Dedifferentiated amniotic fluid mesenchymal stem cell (primary cell): ENCODE measurements around the gene CNTNAP1.
A peak's percentile ranks its signal among the peaks of the same experiment; 100 is the strongest.

Experiments
- DNase-seq: peaks from one replicate; pipeline ENCODE4 v3.0.0-alpha.2; 2016; ENCODE audit errors: extremely low spot score

Gene CNTNAP1

DNA sequence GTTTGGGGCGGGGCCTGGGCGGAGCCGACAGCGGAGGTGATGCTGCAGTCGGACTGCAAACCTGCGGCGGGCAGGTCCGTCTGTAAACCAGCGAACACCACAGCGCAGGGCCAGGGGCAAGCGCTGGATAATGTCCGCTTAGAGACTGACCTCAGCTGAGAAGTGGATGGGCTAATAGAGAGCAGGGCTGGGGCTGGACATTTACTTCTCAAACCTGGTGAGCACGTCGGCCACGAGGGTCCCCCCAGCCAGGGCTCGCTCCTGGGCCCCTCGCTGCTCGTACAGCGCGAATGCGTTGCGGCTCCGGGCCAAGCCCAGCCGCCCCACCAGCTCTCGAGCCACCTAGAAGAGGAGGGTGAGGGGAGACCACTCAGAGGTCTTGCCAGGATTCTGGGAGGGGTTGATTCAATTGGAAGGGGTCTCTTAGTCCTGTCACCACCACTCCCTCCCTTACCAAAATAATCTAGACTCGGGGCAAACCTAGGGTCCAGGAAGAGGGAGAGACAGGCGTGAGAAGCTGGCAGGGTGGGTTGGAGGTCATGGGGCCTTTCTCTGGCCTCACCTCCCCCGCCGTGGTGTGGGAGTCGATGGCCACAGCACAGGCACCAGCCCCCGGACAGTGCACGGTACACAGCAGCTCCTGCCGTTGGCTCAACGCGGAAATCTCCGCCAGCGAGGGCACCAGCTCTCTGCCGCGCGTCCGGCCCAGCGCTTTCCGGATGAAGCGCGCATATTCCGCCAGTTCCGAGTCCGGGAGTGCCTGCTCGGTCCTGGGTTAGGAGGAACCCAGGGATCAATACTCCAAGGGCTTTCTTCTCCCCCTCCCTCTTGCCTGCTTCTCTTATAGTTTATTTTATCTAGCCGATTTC is 11.3 kb upstream of the CNTNAP1 start:
- no peak for DNase-seq

DNA sequence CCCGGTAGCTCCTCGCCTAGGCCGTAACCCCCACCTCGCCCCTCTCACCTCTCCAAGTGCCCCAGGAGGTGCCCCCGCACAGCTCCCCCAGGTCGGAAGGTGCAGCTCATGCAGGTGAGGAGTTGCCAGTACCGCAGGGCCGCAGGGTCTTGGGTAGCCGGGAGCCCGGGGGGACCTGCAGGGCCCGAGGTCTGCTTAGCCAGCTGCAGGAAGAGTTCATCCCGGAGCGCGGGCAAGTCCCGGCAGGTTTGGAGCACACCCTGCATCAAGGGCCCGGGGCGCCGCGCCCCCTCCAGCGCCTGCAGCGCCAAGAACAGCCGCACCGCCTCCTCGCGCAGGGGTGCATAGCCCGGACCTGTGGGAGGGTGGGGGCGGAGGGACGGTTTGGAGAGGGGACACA is 10.3 kb upstream of the CNTNAP1 start:
- DNase-seq, result no peak

DNA sequence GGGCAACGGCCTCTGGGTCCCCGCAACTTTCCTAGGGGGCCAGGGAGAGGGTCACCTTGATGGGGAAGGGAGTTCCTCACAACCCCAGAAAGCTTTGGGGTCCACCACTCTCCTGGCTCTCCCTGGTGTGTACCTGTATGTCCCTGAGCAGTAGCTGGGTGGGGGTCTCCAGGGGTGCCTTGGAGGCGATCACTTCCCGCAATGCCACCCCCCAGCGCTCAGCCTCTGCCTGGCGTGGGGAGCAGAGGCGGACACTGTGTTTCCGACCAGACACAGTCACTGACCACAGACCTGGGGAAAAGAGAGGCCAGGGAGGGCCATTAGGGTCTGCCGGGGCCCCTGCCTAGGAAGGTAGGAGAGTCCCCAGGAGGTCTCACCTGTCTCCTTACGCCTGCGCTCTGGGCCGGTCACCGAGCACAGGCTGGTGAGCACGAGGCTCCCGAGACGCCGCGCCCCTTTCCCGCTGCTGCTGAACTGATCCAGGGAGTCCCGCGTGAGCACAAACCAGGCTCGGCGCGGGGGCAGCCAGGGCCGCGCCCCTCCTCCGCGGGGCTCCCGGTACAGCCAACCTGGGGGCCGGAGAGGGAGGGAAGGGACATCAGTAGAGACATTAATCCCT is 9.0 kb upstream of the CNTNAP1 start:
- no peak for DNase-seq

DNA sequence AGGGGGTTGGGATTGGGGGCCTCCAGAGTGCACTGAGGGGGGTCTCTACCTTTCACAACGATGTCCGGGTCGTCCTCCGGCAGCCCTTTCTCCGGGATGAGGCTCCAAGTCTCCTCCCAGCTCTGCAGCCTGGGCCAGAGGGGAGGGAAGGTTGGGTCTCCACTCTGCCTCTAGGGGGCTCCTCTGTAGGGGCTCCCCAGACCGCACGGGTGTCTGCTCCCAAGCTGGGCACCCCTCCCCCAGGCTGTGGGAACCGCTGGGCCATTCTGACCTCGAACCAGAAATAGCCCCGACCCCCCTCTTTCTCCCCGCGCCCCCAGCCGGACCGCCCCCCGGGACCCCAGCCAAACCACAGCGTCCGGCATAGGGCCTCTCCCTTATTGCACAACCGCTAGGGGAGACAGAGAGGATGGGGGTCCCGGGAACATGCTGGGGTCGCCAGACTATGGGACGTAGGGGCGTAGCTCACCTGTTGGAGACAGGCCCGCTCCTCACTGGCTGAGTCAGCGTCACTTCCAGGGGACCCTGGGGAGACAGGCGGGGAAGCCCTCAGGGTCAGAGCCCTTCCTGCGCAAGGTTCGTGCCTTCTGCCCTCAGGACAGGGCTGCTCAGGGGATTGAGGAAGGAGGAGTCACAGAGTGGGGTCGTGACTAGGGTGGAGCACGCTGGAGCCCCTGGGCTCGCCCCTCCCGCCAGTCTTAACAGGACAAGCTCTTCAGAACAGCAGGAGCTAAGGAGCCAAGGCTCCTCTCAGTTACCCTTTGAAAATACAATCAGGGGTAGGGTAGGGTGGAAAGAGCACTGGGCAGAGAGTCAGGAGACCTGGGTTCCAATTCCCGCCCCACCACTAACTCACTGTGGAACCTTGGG is 8.2 kb upstream of the CNTNAP1 start:
- no peak for DNase-seq

DNA sequence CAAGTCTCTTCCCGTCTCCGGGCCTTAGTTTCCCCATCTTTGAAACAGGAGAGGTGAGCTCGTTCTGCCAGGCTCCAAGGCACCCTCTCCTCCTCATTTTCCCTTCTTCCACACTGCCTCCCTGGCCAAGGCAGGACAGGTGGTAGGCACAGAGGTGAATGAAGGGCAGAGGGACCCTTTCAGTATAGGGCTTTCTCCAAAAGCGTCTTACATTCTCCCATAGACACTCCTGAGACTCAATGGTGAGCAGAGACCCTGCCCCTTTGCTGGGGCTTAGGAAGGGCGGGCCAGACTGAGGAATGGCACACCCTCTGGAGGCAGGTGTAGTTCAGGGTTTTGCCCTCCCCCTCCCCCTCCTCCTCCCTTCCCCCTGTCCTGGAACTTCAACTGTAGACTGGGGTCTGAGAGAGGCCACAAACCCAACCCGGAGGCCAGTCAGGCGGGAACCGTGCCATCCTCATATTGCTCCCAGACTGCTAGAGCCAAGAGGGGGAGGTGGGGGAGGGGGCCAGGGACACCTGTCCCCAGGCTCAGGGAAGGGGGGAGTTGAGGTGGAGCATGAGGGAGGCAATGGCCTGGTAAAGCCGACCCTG is 7.5 kb upstream of the CNTNAP1 start:
- no peak for DNase-seq

- no peak for DNase-seq
These were observed 6.9 kb upstream of the CNTNAP1 start for GRCh38 chr17:42675348-42675964.

GRCh38 chr17:42675965-42676423 is 6.3 kb upstream of the CNTNAP1 start:
- DNase-seq, result peak; percentile 16

- DNase-seq, result no peak
These were observed 5.8 kb upstream of the CNTNAP1 start, which contains the start of gene PLEKHH3 for GRCh38 chr17:42676424-42677011. PLEKHH3 (minus strand) TSS chr17:42676994; CDS start chr17:42676563, 431 bp downstream.

DNA sequence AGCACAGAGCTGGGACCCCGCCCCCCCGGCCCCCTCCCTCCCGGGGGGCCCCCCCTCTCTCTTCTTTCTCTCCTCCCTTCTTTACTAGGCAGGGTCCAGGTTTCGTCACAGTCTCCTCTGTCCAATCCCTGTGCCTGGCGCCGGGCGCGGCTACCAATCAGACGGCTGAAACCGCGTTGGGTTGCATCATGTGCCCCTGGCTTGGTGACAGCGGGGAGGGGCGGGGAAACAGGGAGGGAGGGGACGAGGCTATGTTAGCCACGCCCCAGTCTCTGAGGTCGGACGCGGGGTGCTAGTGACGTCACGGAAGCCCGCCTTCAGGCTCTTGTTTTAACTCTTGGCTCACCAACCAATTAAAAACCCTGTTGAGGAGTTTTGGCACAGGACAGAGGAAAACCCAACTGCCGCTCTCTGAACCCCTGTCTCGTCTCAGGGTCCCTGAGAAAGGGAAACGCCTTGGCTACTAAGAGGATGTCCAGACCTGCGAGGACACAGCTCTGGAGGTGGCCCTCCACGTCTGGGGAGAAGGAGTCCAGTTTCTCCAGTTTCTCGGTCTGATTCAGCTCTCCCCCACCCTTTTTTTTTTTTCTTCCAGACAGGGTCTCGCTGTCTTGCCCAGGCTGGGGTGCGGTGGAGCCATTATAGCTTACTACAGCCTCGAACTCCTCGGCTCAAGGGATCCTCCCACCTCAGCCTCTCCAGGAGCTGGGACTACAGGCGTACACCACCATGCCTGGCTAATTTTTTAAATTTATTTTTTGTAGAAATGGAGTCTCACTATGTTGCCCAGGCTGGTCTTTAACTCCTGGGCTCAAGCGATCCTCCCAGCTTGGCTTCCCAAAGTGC is 5.1 kb upstream of the CNTNAP1 start:
- DNase-seq, result peak; percentile 99

GRCh38 chr17:42677921-42678781 is 4.2 kb upstream of the CNTNAP1 start:
- DNase-seq, result peak; percentile 64

- DNase-seq, result peak; percentile 27
These were observed 3.3 kb upstream of the CNTNAP1 start for GRCh38 chr17:42678951-42679491.

DNA sequence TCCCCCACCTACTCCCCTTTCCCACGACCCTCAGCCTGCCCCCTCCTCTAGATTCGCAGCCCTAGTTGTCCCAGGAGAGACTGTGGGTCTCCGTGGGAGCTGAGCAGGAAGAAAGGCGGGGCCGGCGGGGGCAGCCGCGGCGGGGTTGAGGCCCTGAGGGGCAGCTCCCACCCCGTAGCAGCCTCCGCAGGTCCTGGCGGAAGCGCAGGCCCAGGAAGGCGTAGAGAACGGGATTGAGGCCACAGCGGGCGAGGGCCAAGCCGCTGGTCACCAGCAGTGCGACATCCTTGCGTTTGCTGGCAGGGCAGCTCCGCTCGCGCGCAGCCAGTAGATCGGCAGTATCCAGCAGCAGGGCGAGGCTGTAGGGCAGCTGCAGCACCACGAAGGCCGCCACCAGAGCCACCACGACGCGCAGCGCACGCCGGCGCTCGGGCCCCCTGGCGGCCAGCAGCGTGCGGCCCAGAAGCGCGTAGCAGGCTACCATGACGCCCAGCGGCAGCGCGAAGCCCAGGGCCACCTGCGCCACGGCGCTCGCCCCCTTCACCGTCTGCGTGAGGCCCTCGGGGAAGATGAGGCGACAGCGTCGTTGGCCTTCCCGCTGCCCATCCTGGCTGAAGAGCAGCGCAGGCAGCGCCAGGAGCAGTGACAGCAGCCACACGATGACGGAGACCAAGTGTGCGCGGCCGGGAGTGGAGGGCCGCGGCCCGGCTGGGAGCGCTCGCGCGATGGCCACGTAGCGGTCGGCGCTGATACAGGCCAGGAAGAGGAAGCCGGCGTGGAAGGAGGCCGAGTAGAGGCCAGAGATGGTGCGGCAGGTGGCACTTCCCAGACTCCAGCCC is 2.6 kb upstream of the CNTNAP1 start:
- peak; percentile 55 for DNase-seq

DNA sequence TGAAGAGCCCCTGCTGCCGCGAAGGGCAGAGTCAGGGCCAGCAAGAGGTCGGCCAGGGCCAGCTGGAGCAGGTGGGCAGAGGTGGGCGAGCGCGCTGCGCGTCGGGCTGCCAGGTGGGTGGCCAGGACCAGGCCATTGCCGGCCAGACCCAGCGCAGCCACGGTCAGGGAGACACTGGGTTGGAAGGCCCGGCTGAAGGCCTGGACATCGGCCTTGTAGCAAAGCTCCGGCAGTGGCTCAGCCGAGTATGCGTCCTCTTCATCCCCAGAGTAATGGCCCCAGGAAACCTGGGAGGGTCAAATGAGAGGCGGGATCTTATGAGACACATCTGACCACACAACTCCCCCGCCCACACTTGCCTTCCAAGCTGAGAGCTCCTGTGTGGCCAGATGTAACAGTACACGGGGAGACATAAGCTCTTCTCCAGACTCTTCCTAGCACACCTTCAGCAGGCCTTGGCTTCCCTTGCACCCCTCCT is 2.0 kb upstream of the CNTNAP1 start:
- no peak for DNase-seq

GRCh38 chr17:42682722-42683403 is 532 bp downstream of the CNTNAP1 start:
- peak; percentile 42 for DNase-seq

GRCh38 chr17:42683407-42684034 is 1.2 kb downstream of the CNTNAP1 start:
- DNase-seq, result no peak

DNA sequence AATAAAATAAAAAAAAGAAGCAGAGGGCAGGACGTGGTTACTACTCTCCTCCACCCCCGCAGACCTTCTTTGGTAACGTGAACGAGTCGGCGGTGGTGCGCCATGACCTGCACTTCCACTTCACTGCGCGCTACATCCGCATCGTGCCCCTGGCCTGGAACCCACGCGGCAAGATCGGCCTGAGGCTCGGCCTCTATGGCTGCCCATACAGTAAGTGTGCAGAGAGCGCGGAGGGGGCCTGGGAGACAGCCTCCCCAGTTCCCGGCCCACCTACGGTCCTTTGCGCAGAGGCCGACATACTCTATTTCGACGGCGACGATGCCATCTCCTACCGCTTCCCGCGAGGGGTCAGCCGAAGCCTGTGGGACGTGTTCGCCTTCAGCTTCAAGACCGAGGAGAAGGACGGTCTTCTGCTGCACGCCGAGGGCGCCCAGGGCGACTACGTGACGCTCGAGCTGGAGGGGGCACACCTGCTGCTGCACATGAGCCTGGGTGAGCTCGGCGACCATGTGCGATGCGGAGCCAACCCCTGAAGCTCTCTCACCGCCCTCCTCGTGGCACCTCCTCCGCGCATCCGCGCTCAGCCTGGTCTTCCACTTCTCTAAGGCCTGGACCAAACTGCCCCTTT is 2.7 kb downstream of the CNTNAP1 start:
- DNase-seq, result no peak
